H7 (cell line): Measurements from ENCODE around the gene NR2E3. TPM values are rescaled to one million over a fixed set of nuclear protein-coding genes. Genes with fewer than 3 reads are reported as not detected.

Experiments used
- DNase-seq: peaks from one replicate; pipeline ENCODE4 v3.0.0; 2012
- H3K27me3 ChIP-seq: 2 replicates; pipeline ENCODE4 v1.6.0; 2011; ENCODE audit warnings: mild to moderate bottlenecking, low read length; ENCODE audit not compliant: control insufficient read depth, insufficient read depth
- H3K36me3 ChIP-seq: replicated peaks from 2 replicates; pipeline ENCODE4 v1.5.1; 2011; ENCODE audit warnings: low read length; ENCODE audit not compliant: control insufficient read depth, insufficient read depth
- H3K4me3 ChIP-seq: 2 replicates; pipeline ENCODE4 v1.5.1; 2011; ENCODE audit warnings: low read depth, mild to moderate bottlenecking, control low read depth, low read length, moderate library complexity; ENCODE audit not compliant: insufficient read depth
- total RNA-seq: library from RNA; depleted of rRNA; stranded (reverse); fragments of >200 nt; shearing (Covaris generic); gene quantifications from 2 replicates; pipeline ENCODE4 v1.2.3, GENCODE V29; 2014

The NR2E3 gene
- total RNA-seq, 1 experiment from 2014 or later = 0.14 TPM

DNA sequence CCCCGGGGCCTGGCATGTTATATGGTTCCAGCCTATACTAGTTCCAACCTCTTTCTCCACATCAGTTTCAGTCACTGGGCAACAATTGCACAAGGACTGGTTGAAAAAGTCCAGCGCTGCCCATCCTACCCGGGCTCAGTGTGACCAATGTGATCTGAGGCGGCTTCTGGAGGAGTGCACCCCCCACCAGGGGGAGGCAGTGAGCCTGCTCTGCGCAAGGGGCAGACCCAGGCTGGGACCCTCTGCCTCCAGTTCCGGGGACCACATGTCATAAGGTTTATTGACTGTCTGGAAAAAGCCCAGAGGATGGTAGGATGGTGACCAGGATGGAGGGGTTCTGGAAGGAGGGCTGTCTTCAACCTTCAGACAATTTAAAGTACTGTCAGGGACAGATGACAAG is 25.6 kb upstream of the NR2E3 start:
- peak; percentile 82 for DNase-seq
- H3K27me3 ChIP-seq = no peaks in the 10 kb centered on the region
- H3K36me3 ChIP-seq = no peaks in the 10 kb centered on the region
- H3K4me3 ChIP-seq = no peak overlapping the region

DNA sequence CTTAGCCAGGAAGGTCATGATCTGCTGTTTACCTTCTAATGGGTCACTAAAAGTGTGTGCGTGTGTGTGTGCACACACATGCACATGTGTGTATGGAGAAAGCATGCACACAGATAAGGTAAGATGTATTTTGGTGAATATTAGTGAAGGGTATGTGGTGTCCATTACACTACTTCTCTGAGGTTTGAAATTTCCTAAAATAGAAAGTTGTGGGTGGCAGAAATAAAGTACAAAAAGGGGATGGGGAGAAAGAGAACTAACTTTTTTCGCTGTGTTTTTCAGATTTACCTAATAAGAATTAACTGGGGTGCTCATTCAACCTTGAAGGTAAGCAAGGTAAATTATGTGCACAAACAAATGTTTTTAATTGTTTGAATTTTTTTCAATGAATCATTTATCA is 24.4 kb upstream of the NR2E3 start:
- Histone ChIP-seq H3K4me3 (no peak overlapping the region), H3K36me3 (no peaks in the 10 kb centered on the region), H3K27me3 (no peaks in the 10 kb centered on the region)
- no peak for DNase-seq

DNA sequence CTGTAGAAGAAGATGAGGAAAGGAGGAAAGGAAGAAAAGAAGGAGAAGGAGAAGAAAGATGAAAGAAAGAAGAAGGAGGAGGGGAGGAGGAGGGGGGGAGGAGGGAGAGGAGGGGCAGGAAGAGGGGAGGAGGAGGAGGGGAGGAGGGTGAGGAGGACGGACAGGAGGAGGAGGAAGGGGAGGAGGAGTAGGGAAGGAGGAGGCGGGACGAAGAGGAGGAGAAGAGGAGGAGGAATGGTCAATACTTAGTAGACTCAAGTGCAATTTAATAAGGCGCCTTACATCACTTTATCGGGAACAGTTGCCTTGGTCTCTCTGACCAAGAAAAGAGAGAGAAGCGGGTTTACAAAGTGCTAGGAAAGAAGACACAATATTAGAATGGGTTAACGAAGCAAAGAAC is 23.7 kb upstream of the NR2E3 start:
- Histone ChIP-seq H3K27me3 (no peaks in the 10 kb centered on the region), H3K36me3 (no peaks in the 10 kb centered on the region), H3K4me3 (no peak overlapping the region)
- DNase-seq = no peak

- Histone ChIP-seq H3K36me3 (no peaks in the 10 kb centered on the region), H3K4me3 (no peak overlapping the region), H3K27me3 (no peaks in the 10 kb centered on the region)
- DNase-seq = no peak
Observed at GRCh38 chr15:71788646-71789579, 21.4 kb upstream of the NR2E3 start.

DNA sequence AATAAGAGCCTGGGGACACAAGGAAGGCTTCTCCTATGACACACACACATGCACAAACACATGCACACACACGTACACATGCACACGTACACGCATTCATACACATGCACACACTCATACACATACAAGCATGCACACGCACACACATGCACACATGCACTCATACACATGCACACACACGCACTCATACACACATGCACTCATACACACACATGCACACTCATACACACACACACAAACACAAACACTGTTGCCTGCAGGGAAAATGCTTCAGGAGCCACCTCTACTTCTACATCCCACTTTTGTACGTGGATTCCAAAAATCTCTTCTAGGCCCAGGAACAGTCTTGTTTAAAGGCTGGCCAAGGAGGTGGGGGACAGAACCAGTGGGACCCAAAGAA is 20.7 kb upstream of the NR2E3 start:
- no peaks in the 10 kb centered on the region for H3K36me3 ChIP-seq
- H3K4me3 ChIP-seq = no peak overlapping the region
- no peak for DNase-seq
- no peaks in the 10 kb centered on the region for H3K27me3 ChIP-seq

DNA sequence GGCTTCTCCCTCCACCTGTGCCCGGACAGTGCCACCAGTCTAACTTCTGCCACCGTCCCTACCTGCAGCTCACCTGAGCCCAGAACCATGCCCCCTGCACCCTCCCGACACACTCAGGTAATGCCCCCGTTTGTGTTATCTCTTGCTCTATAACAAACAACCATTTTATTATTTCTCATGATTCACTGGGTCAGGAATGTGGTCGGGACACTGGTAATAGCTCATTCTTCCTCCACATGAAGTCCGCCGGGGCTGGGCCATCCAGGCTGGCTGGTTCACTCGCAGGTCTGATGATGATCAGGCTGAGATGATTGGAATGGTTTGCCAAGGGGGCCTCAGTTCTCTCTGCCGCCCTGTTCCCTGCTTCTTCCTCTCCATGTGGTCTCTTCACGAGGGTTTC is 20.3 kb upstream of the NR2E3 start:
- Histone ChIP-seq H3K36me3 (no peaks in the 10 kb centered on the region), H3K4me3 (no peak overlapping the region), H3K27me3 (no peaks in the 10 kb centered on the region)
- DNase-seq = no peak

DNA sequence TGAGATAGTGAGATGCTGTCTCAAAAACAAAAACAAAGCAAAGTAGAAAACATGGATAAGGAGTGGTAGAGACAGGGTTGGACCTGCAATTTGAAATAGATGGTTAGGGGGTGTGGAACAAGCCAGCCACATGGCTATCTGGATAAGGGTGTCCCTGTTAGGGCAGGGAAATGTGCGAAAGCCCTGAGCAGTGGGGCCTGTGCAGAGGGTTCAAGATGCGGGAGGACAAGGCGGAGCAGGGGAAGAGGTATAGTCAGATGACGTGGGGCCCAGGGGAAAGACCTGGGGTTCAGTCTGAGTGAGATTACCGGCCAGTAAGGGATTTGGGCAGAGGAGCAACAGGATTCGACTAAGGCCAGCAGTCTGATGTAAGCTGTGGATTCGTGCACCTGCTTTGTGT is 18.4 kb upstream of the NR2E3 start:
- Histone ChIP-seq H3K27me3 (no peaks in the 10 kb centered on the region), H3K36me3 (no peaks in the 10 kb centered on the region), H3K4me3 (no peak overlapping the region)
- no peak for DNase-seq

- H3K36me3 ChIP-seq = no peaks in the 10 kb centered on the region
- DNase-seq = no peak
Observed at GRCh38 chr15:71792521-71792920, 17.8 kb upstream of the NR2E3 start.

DNA sequence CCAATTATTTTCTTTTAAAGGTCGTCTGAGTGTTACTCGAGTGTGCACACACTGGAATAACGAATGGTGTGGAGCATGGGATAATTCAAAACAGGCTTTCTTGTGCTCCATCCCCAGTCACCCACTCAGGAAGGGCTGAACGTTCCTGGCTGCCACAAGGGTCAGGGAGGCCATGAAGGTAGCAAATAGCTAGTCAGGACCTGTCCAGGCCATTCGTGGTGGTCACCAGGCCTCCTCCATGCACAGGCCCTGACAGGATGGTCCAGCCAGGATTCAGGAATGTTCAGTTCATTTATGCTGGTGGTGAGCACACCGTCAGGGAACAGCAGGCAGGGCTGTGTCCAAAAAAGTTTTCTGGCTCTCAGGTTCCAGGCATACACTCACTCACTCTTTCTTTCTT is 11.7 kb upstream of the NR2E3 start:
- no peak for DNase-seq
- Histone ChIP-seq H3K27me3 (no peaks in the 10 kb centered on the region), H3K36me3 (no peaks in the 10 kb centered on the region), H3K4me3 (no peak overlapping the region)

More at GRCh38 chr15:71792521-71792920, 17.8 kb upstream of the NR2E3 start:
- Histone ChIP-seq H3K27me3 (no peaks in the 10 kb centered on the region), H3K4me3 (no peak overlapping the region)

- no peak overlapping the region for H3K4me3 ChIP-seq
- H3K27me3 ChIP-seq = no peaks in the 10 kb centered on the region
- H3K36me3 ChIP-seq = no peaks in the 10 kb centered on the region
- DNase-seq = no peak
Observed at GRCh38 chr15:71800190-71800589, 10.2 kb upstream of the NR2E3 start.

DNA sequence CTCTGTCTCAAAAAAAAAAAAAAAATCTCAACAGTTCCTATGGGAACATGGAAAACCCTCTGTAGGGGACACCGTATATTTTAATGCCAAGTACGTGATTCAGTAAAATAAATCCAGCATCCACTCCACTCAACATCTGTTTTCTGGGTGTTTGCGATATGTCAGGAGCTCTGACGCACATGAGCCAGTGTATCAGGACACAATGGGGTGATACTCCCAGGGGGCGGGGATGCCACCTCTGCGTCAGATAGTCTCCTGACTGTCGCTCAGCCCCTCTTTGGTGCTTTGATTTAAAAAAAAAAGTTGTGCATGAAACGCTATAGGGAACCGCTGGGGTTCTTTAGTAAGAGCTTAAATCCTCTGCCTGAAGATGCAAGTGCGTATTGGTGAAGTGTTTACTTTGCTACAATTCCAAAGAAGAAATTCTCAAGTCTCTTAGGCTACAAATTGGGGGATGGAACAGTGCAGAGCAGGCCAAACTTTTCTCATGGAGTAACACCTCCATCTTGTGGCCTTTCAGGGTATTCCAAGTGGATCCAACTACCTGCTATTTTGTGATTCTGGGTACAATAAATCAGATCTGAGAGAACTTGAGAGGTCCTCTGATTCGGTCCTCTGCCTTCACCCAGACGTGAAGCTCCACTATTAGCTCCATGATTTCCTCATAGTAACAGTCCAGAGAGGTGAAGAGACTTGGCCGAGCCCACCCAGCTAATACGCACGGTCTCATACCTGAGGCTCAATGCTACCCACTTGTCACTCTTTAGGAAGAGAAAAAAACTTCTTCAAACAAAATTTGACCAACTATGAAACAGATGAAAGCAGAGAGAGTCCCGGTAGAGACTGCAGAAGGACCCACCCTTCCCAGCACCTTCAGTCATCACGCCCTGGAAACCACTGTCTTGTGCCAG is 9.3 kb upstream of the NR2E3 start:
- Histone ChIP-seq H3K27me3 (no peaks in the 10 kb centered on the region), H3K4me3 (no peak overlapping the region), H3K36me3 (no peaks in the 10 kb centered on the region)
- peak; percentile 79 for DNase-seq

- H3K4me3 ChIP-seq = no peak overlapping the region
- H3K36me3 ChIP-seq = no peaks in the 10 kb centered on the region
- DNase-seq = no peak
- H3K27me3 ChIP-seq = no peaks in the 10 kb centered on the region
Observed at GRCh38 chr15:71801935-71802655, 8.3 kb upstream of the NR2E3 start.

DNA sequence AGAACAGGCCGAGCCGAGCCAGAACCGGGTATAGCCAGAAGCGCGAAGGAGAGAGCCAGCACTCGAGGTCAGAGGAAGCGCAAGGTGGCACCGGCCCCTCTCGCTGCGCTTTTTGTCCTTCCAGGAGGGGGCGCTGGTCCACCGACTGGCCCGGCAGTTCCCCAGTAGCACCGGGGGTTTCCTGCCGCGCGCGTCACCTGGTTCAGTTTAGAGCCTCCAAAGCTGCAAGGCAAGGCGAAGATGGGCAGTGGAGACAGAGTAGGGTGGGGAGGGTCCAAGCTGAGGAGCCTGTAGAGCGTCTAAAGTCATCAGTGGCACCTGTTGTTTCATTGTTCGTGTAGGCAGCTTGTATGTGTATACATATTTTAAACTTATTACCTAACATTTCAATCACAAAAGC is 7.6 kb upstream of the NR2E3 start:
- H3K4me3 ChIP-seq = no peak overlapping the region
- no peaks in the 10 kb centered on the region for H3K27me3 ChIP-seq
- peak; percentile 90 for DNase-seq
- no peaks in the 10 kb centered on the region for H3K36me3 ChIP-seq

DNA sequence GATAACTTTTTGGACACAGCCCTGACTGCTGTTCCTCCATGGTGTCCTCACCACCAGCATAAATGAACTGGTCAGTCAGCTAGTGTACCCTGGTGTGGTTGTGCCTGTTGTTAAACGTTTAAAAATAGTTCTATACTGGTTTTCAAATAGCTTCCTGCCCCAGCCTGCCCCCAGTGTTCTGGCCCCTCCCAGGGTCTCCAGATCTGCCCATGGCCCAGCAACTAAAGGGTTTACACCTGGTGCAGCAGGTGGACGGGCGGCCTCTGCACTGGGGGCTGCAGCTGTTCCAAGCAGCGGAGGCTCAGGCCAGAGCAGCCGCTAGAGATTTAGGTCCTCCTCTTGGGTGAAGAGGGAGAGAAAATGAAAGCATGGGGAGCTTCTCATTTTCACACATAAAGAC is 6.1 kb upstream of the NR2E3 start:
- Histone ChIP-seq H3K4me3 (no peak overlapping the region), H3K36me3 (no peaks in the 10 kb centered on the region), H3K27me3 (no peaks in the 10 kb centered on the region; the same call in 1 of the 2 replicates)
- no peak for DNase-seq
